HG03342 (cell line): ENCODE measurements around the gene TEPSIN.

Experiments
- ATAC-seq: cut with Tn5 transposase; IDR thresholded peaks from one replicate; pipeline ENCODE4 v1.9.1; 2021; ENCODE audit warnings: mild to moderate bottlenecking, moderate library complexity; ENCODE audit not compliant: unreplicated experiment

TEPSIN gene, protein sequence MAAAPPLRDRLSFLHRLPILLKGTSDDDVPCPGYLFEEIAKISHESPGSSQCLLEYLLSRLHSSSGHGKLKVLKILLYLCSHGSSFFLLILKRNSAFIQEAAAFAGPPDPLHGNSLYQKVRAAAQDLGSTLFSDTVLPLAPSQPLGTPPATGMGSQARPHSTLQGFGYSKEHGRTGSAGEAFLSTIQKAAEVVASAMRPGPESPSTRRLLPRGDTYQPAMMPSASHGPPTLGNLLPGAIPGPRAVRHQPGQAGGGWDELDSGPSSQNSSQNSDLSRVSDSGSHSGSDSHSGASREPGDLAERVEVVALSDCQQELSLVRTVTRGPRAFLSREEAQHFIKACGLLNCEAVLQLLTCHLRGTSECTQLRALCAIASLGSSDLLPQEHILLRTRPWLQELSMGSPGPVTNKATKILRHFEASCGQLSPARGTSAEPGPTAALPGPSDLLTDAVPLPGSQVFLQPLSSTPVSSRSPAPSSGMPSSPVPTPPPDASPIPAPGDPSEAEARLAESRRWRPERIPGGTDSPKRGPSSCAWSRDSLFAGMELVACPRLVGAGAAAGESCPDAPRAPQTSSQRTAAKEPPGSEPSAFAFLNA

GRCh38 chr17:81238815-81239713 lies at the start of gene TEPSIN, which contains the start of gene NDUFAF8:
TSS of gene TEPSIN (minus strand) at chr17:81239055. CDS start at chr17:81239033, 22 bp downstream.
TSS of gene NDUFAF8 (plus strand) at chr17:81239318. CDS start at chr17:81239364, 46 bp downstream.
- ATAC-seq = peak; percentile 91

GRCh38 chr17:81287741-81288430 lies 49.0 kb upstream of the TEPSIN start:
- no peak for ATAC-seq

DNA sequence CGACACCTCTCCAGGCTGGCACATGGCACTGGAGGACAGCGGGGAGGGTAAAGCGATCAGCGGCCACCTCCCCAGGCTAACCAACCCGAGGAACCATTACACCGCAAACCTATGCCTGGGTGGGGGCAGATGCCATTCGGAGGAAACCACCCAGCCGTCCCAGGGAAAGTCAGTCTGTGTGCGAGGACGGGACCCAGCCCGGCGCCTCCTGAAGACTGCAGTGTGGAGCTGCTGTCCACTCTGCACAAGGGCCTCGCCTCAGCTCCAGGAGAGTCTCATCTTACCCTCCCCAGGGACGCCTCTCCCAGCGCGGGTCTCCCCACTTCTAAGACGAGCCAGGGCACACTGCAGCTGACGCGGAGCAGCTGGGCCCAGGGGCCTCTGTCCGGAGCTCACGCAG lies 48.3 kb upstream of the TEPSIN start:
- ATAC-seq = no peak

- ATAC-seq = no peak
Observed at GRCh38 chr17:81286491-81287145, 47.8 kb upstream of the TEPSIN start.

DNA sequence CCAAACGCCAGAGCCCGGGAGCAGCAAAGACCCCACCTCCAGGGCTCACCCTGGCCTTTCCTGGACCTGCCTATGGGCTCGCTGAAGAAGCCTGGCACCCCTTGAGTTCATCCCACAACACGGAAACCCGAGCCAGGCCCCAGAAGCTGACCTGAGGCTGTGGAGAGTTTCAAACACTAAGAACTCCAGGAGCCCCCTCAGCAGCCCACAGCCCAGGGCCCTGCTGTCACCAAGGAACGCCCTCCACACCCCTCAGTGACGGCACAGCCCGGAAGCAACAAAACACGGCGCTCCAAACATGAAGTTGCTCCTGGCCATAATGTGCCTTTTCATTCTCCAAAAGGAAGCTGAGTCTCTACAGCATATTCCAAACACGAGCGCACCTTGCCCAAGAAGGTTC lies 47.0 kb upstream of the TEPSIN start:
- ATAC-seq = no peak

- ATAC-seq = no peak
Observed at GRCh38 chr17:81285179-81285878, 46.5 kb upstream of the TEPSIN start.

- ATAC-seq = no peak
Observed at GRCh38 chr17:81282876-81283275, 44.0 kb upstream of the TEPSIN start.

GRCh38 chr17:81282141-81282540 lies 43.3 kb upstream of the TEPSIN start:
- no peak for ATAC-seq

DNA sequence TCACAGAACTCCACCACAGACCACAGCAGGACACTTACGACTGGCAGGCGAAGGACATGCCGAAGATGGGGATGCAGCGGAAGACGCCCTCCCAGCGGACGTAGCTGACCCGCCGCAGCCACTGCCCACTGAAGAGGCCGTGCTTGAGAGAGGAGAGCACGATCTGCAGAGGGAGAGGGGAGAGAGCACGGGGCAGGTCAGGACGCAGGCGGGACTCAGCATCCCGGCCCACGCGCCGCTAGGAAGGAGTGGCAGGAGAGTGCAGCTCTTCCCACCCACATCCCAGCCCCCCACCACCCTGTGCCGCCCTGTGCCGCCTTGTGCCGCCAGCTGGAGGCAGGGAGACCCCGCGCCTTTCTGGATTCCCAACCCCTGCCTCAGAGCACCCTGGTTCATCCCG lies 41.7 kb upstream of the TEPSIN start:
- ATAC-seq = no peak

DNA sequence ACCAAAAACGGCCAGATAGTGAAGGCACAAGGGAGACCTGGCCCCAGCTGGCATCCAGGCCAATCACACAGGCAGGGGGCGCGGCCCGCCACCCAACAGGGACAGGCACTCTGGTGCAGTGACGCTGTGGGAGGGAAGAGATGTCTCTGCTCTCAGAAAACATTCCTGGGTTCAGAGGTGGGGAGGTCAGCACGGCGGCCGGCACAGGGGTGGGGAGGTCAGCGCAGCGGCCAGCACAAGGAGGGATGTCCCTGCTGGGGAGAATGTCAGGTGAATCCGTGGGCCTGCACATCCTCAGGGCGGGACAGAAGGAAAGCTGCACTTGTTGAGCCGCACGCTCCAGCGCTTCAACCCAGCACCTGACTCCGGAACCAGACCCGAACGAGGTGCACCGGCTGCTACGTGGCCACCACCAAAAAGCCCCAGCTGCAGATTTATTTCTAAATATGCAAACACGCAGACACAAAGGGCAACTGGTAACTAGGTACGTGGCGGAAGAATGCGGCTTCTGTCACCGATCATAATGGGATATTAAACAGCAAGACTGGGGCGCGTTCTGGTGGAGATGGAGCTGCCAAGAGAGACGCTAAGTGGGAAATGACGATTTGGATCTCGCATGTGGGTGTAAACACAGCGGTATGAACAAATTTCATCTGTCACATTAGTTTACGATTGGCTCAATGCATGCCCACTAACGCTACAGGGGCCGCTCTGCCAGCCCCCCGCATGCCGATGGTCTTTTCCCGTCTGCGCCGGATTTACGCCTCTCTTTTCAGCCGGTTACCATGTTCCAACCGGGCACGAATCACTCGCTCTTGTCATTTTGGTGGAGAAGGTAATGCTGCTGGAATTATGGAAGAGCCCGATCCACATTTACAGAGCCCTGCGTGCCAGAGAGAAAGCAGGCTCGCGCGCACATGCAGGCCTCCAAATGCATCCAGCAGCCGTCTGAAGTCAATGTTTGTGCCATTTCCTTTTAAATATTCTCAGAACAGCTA lies 40.7 kb upstream of the TEPSIN start:
- ATAC-seq = no peak

DNA sequence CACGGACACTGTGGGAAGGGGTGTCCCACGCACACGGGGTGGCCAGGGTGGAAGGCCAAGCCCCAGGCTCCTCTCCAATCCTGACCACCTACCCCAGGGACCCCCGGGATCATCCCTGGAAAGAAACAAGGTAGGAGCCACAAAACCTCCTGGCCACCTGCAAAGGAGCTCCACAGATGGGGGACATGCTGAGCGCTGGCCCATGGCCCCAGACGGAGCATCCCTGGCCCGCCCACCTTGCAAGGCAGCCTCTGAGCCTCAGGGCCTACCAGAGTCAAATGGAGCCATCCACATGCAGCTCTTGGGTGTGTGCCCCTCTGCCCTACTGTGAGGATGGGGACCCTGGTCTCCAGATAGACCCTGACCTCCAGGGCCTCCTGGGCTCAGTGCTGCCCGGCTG lies 40.0 kb upstream of the TEPSIN start:
- no peak for ATAC-seq

DNA sequence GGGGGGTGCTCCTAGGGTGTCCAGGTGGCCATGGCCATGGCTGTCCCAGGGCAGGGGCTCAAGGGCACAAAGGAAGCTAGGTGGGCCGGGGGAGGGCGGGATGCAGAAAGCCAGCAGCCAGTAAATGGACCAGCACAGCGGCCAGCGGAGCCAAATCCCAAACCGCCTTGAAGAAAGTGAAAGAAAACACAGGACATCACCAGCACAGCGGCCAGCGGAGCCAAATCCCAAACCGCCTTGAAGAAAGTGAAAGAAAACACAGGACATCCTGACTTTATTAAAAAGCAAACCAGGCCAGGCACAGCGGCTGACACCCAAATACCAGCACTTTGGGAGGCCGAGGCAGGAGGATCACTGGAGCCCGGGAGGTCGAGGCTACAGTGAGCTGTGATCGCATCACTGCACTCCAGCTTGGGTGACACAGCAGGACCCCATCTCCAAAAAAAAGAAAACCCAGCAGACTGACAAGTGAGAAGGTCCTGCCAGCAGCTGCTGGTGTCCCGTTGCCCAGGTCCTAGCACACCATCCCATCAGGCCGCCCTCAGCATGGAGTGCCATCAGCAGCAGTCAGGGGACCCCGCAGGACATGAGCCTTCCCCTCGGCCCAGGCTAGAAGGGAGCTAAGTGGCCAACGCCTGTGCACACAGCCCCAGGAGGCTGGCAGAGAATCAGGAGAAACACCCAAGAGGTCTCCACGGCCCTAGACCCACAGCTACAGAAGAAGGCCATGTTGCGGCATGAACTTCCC lies 39.3 kb upstream of the TEPSIN start:
- ATAC-seq = no peak

- no peak for ATAC-seq
Observed at GRCh38 chr17:81277421-81277820, 38.6 kb upstream of the TEPSIN start.

GRCh38 chr17:81276781-81277180 lies 37.9 kb upstream of the TEPSIN start:
- no peak for ATAC-seq

DNA sequence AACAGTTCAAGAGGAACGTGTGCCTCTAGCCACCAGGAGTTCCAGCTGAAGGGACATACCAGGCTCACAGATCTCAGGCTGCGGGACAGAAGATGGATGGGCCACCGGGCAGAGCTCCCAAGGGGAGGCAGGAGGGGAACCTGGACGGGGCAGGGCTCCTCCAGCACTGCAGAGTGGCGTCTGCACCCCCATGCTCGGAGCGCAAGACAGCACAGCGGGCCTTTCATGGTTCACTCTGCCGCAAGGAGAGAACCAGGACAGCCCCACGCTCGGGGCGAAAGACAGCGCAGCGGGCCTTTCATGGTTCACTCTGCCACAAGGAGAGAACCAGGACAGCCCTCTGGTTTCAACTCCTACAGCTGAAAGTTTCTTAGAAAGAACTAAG lies 35.6 kb upstream of the TEPSIN start:
- no peak for ATAC-seq

DNA sequence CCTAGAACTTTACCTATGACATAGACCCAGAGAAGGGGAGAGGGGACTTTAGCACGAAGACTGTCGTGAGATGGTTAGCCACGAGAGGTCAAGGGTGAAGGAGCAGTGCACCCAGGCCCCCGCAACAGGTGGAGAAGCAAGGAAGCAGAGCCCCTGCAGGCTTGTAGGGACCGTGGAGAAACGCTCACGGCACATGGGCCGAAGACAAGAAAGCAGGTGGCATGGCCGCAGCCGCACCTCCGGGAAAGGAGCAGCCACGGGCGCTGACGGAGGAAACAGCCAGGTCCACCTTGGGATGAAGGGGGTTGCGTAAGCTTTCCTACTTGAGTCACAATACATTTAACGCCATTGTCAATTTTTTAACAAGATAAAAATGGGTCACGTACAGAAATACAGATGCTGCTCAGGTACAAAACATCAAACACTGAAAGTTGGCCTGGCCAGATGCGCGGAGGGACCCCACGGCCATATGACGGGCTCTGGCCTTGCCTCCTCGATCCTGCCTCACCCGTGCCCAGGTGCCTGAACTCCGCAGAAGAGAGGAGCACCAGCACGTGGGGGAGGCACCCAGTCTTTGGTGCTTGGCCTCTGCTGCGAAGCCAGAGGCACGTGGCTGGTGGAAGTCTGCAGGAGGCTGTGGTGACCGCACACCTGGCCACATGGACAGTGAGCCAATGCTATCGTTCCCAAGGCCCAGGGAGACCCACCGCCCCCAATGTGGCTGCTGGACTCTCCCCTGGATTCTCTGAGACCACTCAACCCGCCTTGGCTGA lies 35.0 kb upstream of the TEPSIN start:
- ATAC-seq = no peak

DNA sequence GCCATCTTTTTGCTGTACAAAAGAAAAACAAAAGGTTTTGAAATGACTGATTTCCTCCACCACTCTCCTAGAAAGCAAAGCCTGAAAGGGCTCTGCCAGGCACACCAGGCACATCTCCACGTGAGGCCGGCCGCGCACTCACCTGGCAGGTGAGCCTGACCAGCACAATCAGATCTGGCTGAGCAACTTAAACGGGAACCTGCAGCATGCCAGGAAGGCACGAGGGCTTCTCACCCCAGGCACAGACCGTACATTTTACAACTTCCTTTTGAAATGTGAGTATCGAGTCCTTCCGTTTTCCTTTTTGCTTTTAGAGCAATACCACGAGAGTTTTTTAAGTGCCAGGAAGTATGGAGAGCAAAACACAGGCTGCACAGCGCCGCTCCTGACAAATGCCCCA lies 33.8 kb upstream of the TEPSIN start:
- no peak for ATAC-seq
